ENCODE data around the gene USP17L18. TPM values are rescaled to one million over a fixed set of nuclear protein-coding genes. Genes with fewer than 3 reads are reported as not detected.
A peak's percentile ranks its signal among the peaks of the same experiment; 100 is the strongest.
"Not testable (repeated sequence)": the region's sequence is repeated elsewhere in the genome, so short reads cannot be mapped to it uniquely, and the experiment has no call there.

USP17L18 gene
- total RNA-seq, 2 experiments from 2014 or later = not detected

DNA sequence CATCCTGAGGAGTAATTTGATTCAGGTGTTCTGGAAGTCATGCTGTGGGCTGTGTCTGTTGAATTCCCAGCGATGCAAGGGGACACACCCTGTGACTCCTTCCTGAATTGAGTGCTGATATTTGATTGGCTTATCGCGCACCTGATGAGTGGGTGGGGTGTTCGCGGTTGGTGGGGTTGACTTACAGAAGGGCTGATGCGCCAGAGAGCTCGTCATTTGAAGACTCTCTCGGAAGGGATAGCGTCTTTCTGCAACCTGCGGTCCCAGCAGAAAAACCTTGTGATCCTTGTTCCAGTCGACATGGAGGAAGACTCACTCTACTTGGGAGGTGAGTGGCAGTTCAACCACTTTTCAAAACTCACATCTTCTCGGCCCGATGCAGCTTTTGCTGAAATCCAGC is 14.1 kb downstream of the USP17L18 start, which contains the start of gene USP17L21:
USP17L21 (plus strand) TSS at position 301 of the 400 bp plus-strand sequence; CDS start at position 301, 0 bp downstream.
- intact Hi-C loops (cut with micrococcal nuclease); H3K27ac Mint-ChIP-seq; H3K27me3 Mint-ChIP-seq; H3K4me1 Mint-ChIP-seq (ENCODE audit: low read depth); POLR2A ChIA-PET; CTCF ChIA-PET; H3K9me3 Mint-ChIP-seq; H3K4me3 Mint-ChIP-seq; DNase-seq; H3K36me3 Mint-ChIP-seq: not testable (repeated sequence)

- H3K4me1 Mint-ChIP-seq (ENCODE audit: low read depth); POLR2A ChIA-PET; H3K9me3 Mint-ChIP-seq; DNase-seq; H3K4me3 Mint-ChIP-seq; CTCF ChIA-PET; intact Hi-C loops (cut with micrococcal nuclease); H3K27me3 Mint-ChIP-seq; H3K27ac Mint-ChIP-seq; H3K36me3 Mint-ChIP-seq: not testable (repeated sequence)
Observed at GRCh38 chr4:9267319-9267718, 18.9 kb downstream of the USP17L18 start, which contains the start of gene USP17L22. TSS of gene USP17L22 (plus strand) at chr4:9267619. CDS start at chr4:9267619, 0 bp downstream.

DNA sequence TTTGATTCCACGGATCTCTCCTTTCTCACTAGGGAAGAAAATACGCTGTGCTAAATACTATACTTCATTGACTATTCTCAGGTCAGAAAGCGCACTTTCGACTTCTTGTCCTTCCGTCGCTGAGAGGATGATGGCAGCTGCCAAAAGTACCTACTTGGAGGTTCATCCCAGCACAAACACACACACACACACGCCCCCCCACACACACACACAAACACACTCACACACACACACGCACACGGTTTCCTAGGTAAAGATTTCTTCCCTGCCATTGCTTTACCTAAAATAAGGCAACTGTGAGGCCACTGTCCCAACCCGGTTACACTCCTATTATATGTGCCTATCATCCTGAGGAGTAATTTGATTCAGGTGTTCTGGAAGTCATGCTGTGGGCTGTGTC is 23.3 kb downstream of the USP17L18 start:
- CTCF ChIA-PET; H3K36me3 Mint-ChIP-seq; intact Hi-C loops (cut with micrococcal nuclease); H3K4me3 Mint-ChIP-seq; H3K9me3 Mint-ChIP-seq; H3K4me1 Mint-ChIP-seq (ENCODE audit: low read depth); H3K27me3 Mint-ChIP-seq; POLR2A ChIA-PET; H3K27ac Mint-ChIP-seq: not testable (repeated sequence)
- DNase-seq = peak; percentile 11

Other genes starting within 250 kb of the USP17L18 start
- gene FAM90A26, start 78.2 kb upstream of the USP17L18 start, total RNA-seq = not detected
- gene USP17L10, start 38.0 kb upstream of the USP17L18 start, total RNA-seq = not detected
- not detected for gene USP17L11, start 33.2 kb upstream of the USP17L18 start, total RNA-seq
- gene USP17L12, start 28.5 kb upstream of the USP17L18 start, total RNA-seq = not detected
- not detected for gene USP17L13, start 23.7 kb upstream of the USP17L18 start, total RNA-seq
- not detected for gene USP17L15, start 14.2 kb upstream of the USP17L18 start, total RNA-seq
- not detected for gene USP17L17, start 4.8 kb upstream of the USP17L18 start, total RNA-seq
- not detected for gene USP17L19, start 4.7 kb downstream of the USP17L18 start, total RNA-seq
- not detected for gene USP17L20, start 9.5 kb downstream of the USP17L18 start, total RNA-seq
- gene USP17L21, start 14.2 kb downstream of the USP17L18 start, total RNA-seq = not detected
- not detected for gene USP17L22, start 19.0 kb downstream of the USP17L18 start, total RNA-seq
- not detected for gene USP17L24, start 76.5 kb downstream of the USP17L18 start, total RNA-seq
- not detected for gene USP17L25, start 81.3 kb downstream of the USP17L18 start, total RNA-seq
- gene USP17L26, start 86.0 kb downstream of the USP17L18 start, total RNA-seq = not detected
- not detected for gene USP17L5, start 90.8 kb downstream of the USP17L18 start, total RNA-seq
- not detected for gene USP17L27, start 95.5 kb downstream of the USP17L18 start, total RNA-seq
- not detected for gene USP17L28, start 100.3 kb downstream of the USP17L18 start, total RNA-seq
- gene USP17L29, start 105.0 kb downstream of the USP17L18 start, total RNA-seq = not detected
- gene USP17L30, start 114.5 kb downstream of the USP17L18 start, total RNA-seq = not detected
- not detected for gene DEFB131A, start 195.8 kb downstream of the USP17L18 start, total RNA-seq

Data from activated CD4-positive, alpha-beta memory T cell treated with anti-CD3 and anti-CD28 coated beads for 36 hours (primary cell).